Neural cell (in vitro differentiated cells): ENCODE measurements around the gene BCS1L. TPM values are rescaled to one million over a fixed set of nuclear protein-coding genes. Genes with fewer than 3 reads are reported as not detected.

ENCODE experiments used
- H2AFZ ChIP-seq: fragments of 200-600, 300-800 bp; sonication (generic), shearing (Covaris generic); 2 replicates; pipeline ENCODE4 v1.6.0; 2014; ENCODE audit warnings: low read depth, mild to moderate bottlenecking, antibody characterized with exemption, low read length, moderate library complexity
- H3F3A ChIP-seq: fragments of 200-600 bp; shearing (Covaris generic); 2 replicates; pipeline ENCODE4 v1.6.1; 2016; ENCODE audit warnings: mild to moderate bottlenecking, moderate library complexity, mixed read lengths, antibody characterized with exemption, low read length; ENCODE audit not compliant: insufficient read depth, poor library complexity, severe bottlenecking
- H3K27ac ChIP-seq: fragments of 200-600, 300-800 bp; sonication (generic), shearing (Covaris generic); 2 replicates; pipeline ENCODE4 v1.5.1; 2014; ENCODE audit warnings: mild to moderate bottlenecking, low read length, moderate library complexity
- H3K27me3 ChIP-seq: fragments of 300-800, 200-600 bp; sonication (generic), shearing (Covaris generic); 2 replicates; pipeline ENCODE4 v1.6.0; 2014; ENCODE audit warnings: mild to moderate bottlenecking, low read depth, low read length, moderate library complexity; ENCODE audit not compliant: insufficient read depth
- H3K36me3 ChIP-seq: fragments of 300-800, 200-600 bp; sonication (generic), shearing (Covaris generic); 2 replicates; pipeline ENCODE4 v1.5.1; 2014; ENCODE audit warnings: mild to moderate bottlenecking, antibody characterized with exemption, low read length, moderate library complexity; ENCODE audit not compliant: insufficient read depth
- H3K4me2 ChIP-seq: fragments of 300-800, 200-600 bp; sonication (generic), shearing (Covaris generic); 2 replicates; pipeline ENCODE4 v1.6.0; 2014; ENCODE audit warnings: mild to moderate bottlenecking, low read length
- H3K4me3 ChIP-seq: fragments of 300-800, 200-600 bp; sonication (generic), shearing (Covaris generic); 2 replicates; pipeline ENCODE4 v1.5.1; 2014; ENCODE audit warnings: mild to moderate bottlenecking, low read length, moderate library complexity
- H3K79me2 ChIP-seq: fragments of 200-600 bp; shearing (Covaris generic); replicated peaks from 2 replicates; pipeline ENCODE4 v1.6.0; 2014; ENCODE audit warnings: mild to moderate bottlenecking, low read length, moderate library complexity; ENCODE audit not compliant: insufficient read depth
- H3K9ac ChIP-seq: fragments of 300-800, 200-600 bp; sonication (generic), shearing (Covaris generic); 2 replicates; pipeline ENCODE4 v1.6.1; 2016; ENCODE audit warnings: mild to moderate bottlenecking, low read length, mixed read lengths
- H3K9me2 ChIP-seq: fragments of 200-600 bp; shearing (Covaris generic); 2 replicates; pipeline ENCODE4 v1.6.1; 2016; ENCODE audit warnings: mild to moderate bottlenecking, low read length, mixed read lengths; ENCODE audit not compliant: insufficient read depth
- H3K9me3 ChIP-seq: fragments of 200-600, 300-800 bp; sonication (generic), shearing (Covaris generic); 2 replicates; pipeline ENCODE4 v1.6.1; 2016; ENCODE audit warnings: mild to moderate bottlenecking, mixed run types, low read length, moderate library complexity, mixed read lengths
- H4K20me1 ChIP-seq: fragments of 200-600 bp; shearing (Covaris generic); 2 replicates; pipeline ENCODE4 v1.6.1; 2016; ENCODE audit warnings: mild to moderate bottlenecking, mixed run types; ENCODE audit not compliant: insufficient read depth
- CTCF ChIP-seq: fragments of 450-650 bp; IDR thresholded peaks from 2 replicates; pipeline ENCODE4 v1.5.1; 2014; ENCODE audit warnings: antibody characterized with exemption, mild to moderate bottlenecking, moderate library complexity; ENCODE audit not compliant: poor library complexity, severe bottlenecking
- EP300 ChIP-seq: fragments of 450-650 bp; conservative IDR thresholded peaks from 2 replicates; pipeline ENCODE4 v1.6.1; 2014; ENCODE audit warnings: antibody characterized with exemption, mild to moderate bottlenecking, moderate library complexity; ENCODE audit not compliant: poor library complexity, severe bottlenecking
- EZH2 ChIP-seq: fragments of 200-600, 300-800 bp; shearing (Covaris generic), sonication (generic); IDR thresholded peaks from 2 replicates; pipeline ENCODE4 v1.6.1; 2014; ENCODE audit warnings: antibody characterized with exemption, low read length, borderline replicate concordance, mild to moderate bottlenecking; ENCODE audit not compliant: insufficient read depth, poor library complexity, severe bottlenecking
- MXI1 ChIP-seq: fragments of 450-650 bp; conservative IDR thresholded peaks from 2 replicates; pipeline ENCODE4 v1.6.1; 2014; ENCODE audit warnings: antibody characterized with exemption, mild to moderate bottlenecking; ENCODE audit not compliant: poor library complexity, severe bottlenecking
- POLR2AphosphoS5 ChIP-seq: IDR thresholded peaks from 2 replicates; pipeline ENCODE4 v1.6.1; 2012
- RAD21 ChIP-seq: fragments of 450-650 bp; conservative IDR thresholded peaks from 2 replicates; pipeline ENCODE4 v1.6.1; 2014; ENCODE audit warnings: antibody characterized with exemption, mild to moderate bottlenecking, moderate library complexity
- REST ChIP-seq: IDR thresholded peaks from 2 replicates; pipeline ENCODE4 v1.6.1; 2012; ENCODE audit warnings: borderline replicate concordance
- SMC3 ChIP-seq: fragments of 450-650 bp; conservative IDR thresholded peaks from 2 replicates; pipeline ENCODE4 v1.6.1; 2014; ENCODE audit warnings: antibody characterized with exemption, mild to moderate bottlenecking, moderate library complexity; ENCODE audit not compliant: poor library complexity
- TAF1 ChIP-seq: IDR thresholded peaks from 2 replicates; pipeline ENCODE4 v1.6.1; 2012; ENCODE audit warnings: low read depth
- polyA plus RNA-seq: library from polyadenylated mRNA; depleted of rRNA; stranded (reverse); fragments of >200 nt; gene quantifications from 2 replicates; pipeline ENCODE4 v1.2.3, GENCODE V29; 2014

Gene BCS1L
- polyA plus RNA-seq, 1 donor from 2014 or later, result 75.8 TPM

DNA sequence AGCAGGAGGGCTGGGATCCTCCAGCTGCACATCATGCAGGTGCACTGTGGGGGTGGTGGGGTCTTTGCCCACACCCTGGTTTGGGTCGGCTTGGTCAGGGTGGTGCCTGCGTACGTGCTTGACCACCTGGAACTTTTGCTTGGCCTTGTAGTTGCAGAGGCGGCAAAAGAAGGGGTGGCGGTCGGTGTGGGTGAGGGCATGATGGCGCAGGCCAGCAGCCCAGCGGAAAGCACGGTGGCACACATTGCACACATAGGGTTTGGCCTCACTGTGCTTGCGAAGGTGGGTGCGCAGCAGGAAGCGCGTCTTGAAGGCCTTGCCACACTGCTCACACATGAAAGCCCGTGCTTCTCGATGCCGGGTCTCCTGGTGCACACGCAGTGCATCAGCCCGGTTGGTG is 21.1 kb upstream of the BCS1L start:
- H3K4me2 ChIP-seq, result no peak overlapping the region
- no peak overlapping the region for H2AFZ ChIP-seq
- H3K27me3 ChIP-seq, result no peaks in the 10 kb centered on the region
- H3F3A ChIP-seq, result no peaks in the 10 kb centered on the region
- no peak for TF ChIP-seq POLR2AphosphoS5
- no peak for TF ChIP-seq EP300
- TF ChIP-seq EZH2, result no peak
- TF ChIP-seq CTCF, result no peak
- no peak for TF ChIP-seq TAF1
- no peak for TF ChIP-seq MXI1
- TF ChIP-seq REST, result no peak
- no peak for TF ChIP-seq RAD21
- TF ChIP-seq SMC3, result no peak
- no peaks in the 10 kb centered on the region for H3K9me2 ChIP-seq
- H3K36me3 ChIP-seq, result peaks cover 5% of the 10 kb centered on the region
- no peak overlapping the region for H3K4me3 ChIP-seq
- no peaks in the 10 kb centered on the region for H4K20me1 ChIP-seq
- H3K9me3 ChIP-seq, result no peaks in the 10 kb centered on the region
- H3K79me2 ChIP-seq, result no peaks in the 10 kb centered on the region
- no peak overlapping the region for H3K9ac ChIP-seq
- no peak overlapping the region for H3K27ac ChIP-seq

GRCh38 chr2:218642121-218642656 is 17.3 kb upstream of the BCS1L start:
- no peaks in the 10 kb centered on the region for H3K27me3 ChIP-seq
- no peak overlapping the region for H3K4me3 ChIP-seq
- H3F3A ChIP-seq, result no peaks in the 10 kb centered on the region
- no peaks in the 10 kb centered on the region for H3K9me2 ChIP-seq
- H3K4me2 ChIP-seq, result no peak overlapping the region
- no peaks in the 10 kb centered on the region for H3K9me3 ChIP-seq
- H3K79me2 ChIP-seq, result no peaks in the 10 kb centered on the region
- no peak overlapping the region for H2AFZ ChIP-seq
- TF ChIP-seq MXI1 (no peak), EZH2 (no peak), SMC3 (no peak), REST (no peak), EP300 (no peak), RAD21 (no peak), POLR2AphosphoS5 (no peak), TAF1 (no peak)
- peaks cover 5% of the 10 kb centered on the region for H3K36me3 ChIP-seq
- H3K27ac ChIP-seq, result no peak overlapping the region
- H4K20me1 ChIP-seq, result no peaks in the 10 kb centered on the region
- H3K9ac ChIP-seq, result no peak overlapping the region
